SK-N-SH (cell line): Measurements from ENCODE around the gene MAPK4. TPM values are rescaled to one million over a fixed set of nuclear protein-coding genes. Genes with fewer than 3 reads are reported as not detected.

Experiments
- CTCF ChIA-PET: fragments of 300-600, 350-600 bp; formaldehyde crosslinking; extraction: SDS; loops from one replicate; lab custom pipeline; 2021; lab: Yijun Ruan, JAX
- POLR2A ChIA-PET: fragments of 350-600 bp; sonication (Branson Sonifier 250); formaldehyde crosslinking; extraction: SDS; loops from one replicate; lab custom pipeline; 2020; ENCODE audit warnings: antibody characterized with exemption, inconsistent platforms; lab: Yijun Ruan, JAX
- DNase-seq: peaks from one replicate; pipeline ENCODE4 v3.0.0; 2012
- H2AFZ ChIP-seq: fragments of 200-600 bp; sonication (generic); 2 replicates; pipeline ENCODE4 v1.8.1; 2016; ENCODE audit warnings: antibody characterized with exemption, mild to moderate bottlenecking, low read depth
- H3F3A ChIP-seq: fragments of 200-600 bp; sonication (generic); replicated peaks from 2 replicates; pipeline ENCODE3; 2016; ENCODE audit warnings: antibody characterized with exemption, mild to moderate bottlenecking; ENCODE audit not compliant: insufficient read depth
- H3K27ac ChIP-seq, 2 experiments: fragments of 200-500 bp in 1 of 2; fragments of 200-600 bp in 1 of 2; sonication (Bioruptor generic) in 1 of 2; sonication (generic), shearing (Covaris generic) in 1 of 2; 2 replicates each; pipeline versions ENCODE4 v1.5.1 to v1.6.1; 2014 to 2016; ENCODE audit warnings: low read depth in 2 of 2, inconsistent platforms in 1 of 2, low read length in 1 of 2, mild to moderate bottlenecking in 1 of 2, mixed read lengths in 1 of 2
- H3K27me3 ChIP-seq: fragments of 200-600 bp; sonication (generic), shearing (Covaris generic); 2 replicates; pipeline ENCODE4 v1.6.1; 2016; ENCODE audit warnings: mixed run types; ENCODE audit not compliant: insufficient read depth
- H3K36me3 ChIP-seq, 2 experiments: fragments of 200-500 bp in 1 of 2; fragments of 200-600 bp in 1 of 2; sonication (Bioruptor generic) in 1 of 2; sonication (generic) in 1 of 2; replicated peaks in 1 of 2; 2 replicates each; pipeline versions ENCODE3 to v1.5.1; 2014 to 2016; ENCODE audit warnings: low read length in 1 of 2, mild to moderate bottlenecking in 1 of 2; ENCODE audit not compliant: insufficient read depth in 2 of 2, control insufficient read depth in 1 of 2
- H3K4me1 ChIP-seq, 2 experiments: fragments of 200-500 bp in 1 of 2; fragments of 200-600 bp in 1 of 2; sonication (Bioruptor generic) in 1 of 2; sonication (generic), shearing (Covaris generic) in 1 of 2; 2 replicates each; pipeline versions ENCODE4 v1.5.1 to v1.6.1; 2014 to 2016; ENCODE audit warnings: low read depth in 1 of 2, low read length in 1 of 2, mixed run types in 1 of 2; ENCODE audit not compliant: insufficient read depth in 2 of 2, control insufficient read depth in 1 of 2
- H3K4me2 ChIP-seq: fragments of 200-600 bp; sonication (generic), shearing (Covaris generic); 2 replicates; pipeline ENCODE4 v1.6.1; 2017; ENCODE audit warnings: mixed run types
- H3K4me3 ChIP-seq, 2 experiments: fragments of 200-500 bp in 1 of 2; fragments of 200-600 bp in 1 of 2; sonication (Bioruptor generic) in 1 of 2; sonication (generic), shearing (Covaris generic) in 1 of 2; 2 replicates each; pipeline versions ENCODE4 v1.5.1 to v1.8.1; 2014 to 2016; ENCODE audit warnings: low read depth in 2 of 2, inconsistent platforms in 1 of 2, low read length in 1 of 2, mild to moderate bottlenecking in 1 of 2, mixed read lengths in 1 of 2, moderate library complexity in 1 of 2
- H3K79me2 ChIP-seq: fragments of 200-600 bp; sonication (generic); 2 replicates; pipeline ENCODE4 v1.8.1; 2017; ENCODE audit warnings: mild to moderate bottlenecking; ENCODE audit not compliant: insufficient read depth
- H3K9ac ChIP-seq: fragments of 200-600 bp; sonication (generic); 2 replicates; pipeline ENCODE4 v1.6.1; 2017; ENCODE audit warnings: mixed run types
- H3K9me2 ChIP-seq: fragments of 200-600 bp; sonication (generic); 2 replicates; pipeline ENCODE4 v1.6.1; 2017; ENCODE audit warnings: mixed run types
- H3K9me3 ChIP-seq: fragments of 200-600 bp; sonication (generic); 2 replicates; pipeline ENCODE4 v1.6.1; 2017; ENCODE audit warnings: mixed run types, mild to moderate bottlenecking, moderate library complexity
- H4K20me1 ChIP-seq: fragments of 200-600 bp; sonication (generic); 2 replicates; pipeline ENCODE4 v1.6.1; 2017; ENCODE audit warnings: mild to moderate bottlenecking, mixed run types; ENCODE audit not compliant: insufficient read depth
- CHD2 ChIP-seq: fragments of 150-350 bp; IDR thresholded peaks from 2 replicates; pipeline ENCODE4 v1.6.1; 2018; ENCODE audit warnings: low read length; ENCODE audit not compliant: partially characterized antibody
- EP300 ChIP-seq, 2 experiments: IDR thresholded peaks; 2 replicates each; pipeline versions ENCODE4 v1.4.0 to v1.6.1; 2012; ENCODE audit warnings: borderline replicate concordance in 1 of 2, low read depth in 1 of 2, low read length in 1 of 2
- FOSL2 ChIP-seq: IDR thresholded peaks from 2 replicates; pipeline ENCODE4 v1.4.0; 2012; ENCODE audit warnings: low read depth, mild to moderate bottlenecking, moderate library complexity, borderline replicate concordance
- MXI1 ChIP-seq: IDR thresholded peaks from 2 replicates; pipeline ENCODE4 v1.6.1; 2012; ENCODE audit warnings: mild to moderate bottlenecking, low read depth, low read length, improper control_type of control experiment
- RFX5 ChIP-seq: IDR thresholded peaks from 2 replicates; pipeline ENCODE4 v1.6.1; 2012; ENCODE audit warnings: mild to moderate bottlenecking, improper control_type of control experiment, low read length
- SIN3A ChIP-seq: IDR thresholded peaks from 2 replicates; pipeline ENCODE4 v1.6.1; 2012; ENCODE audit warnings: low read depth, mild to moderate bottlenecking, low read length, moderate library complexity, borderline replicate concordance
- ZBTB33 ChIP-seq: IDR thresholded peaks from 2 replicates; pipeline ENCODE4 v1.4.0; 2012; ENCODE audit warnings: low read depth, borderline replicate concordance
- WGBS: methylation state at CpG from one replicate; pipeline ENCODE4 v1.1.6; 2017; ENCODE audit warnings: low lambda C conversion rate; 5-methylcytosine and 5-hydroxymethylcytosine counted together
- polyA plus RNA-seq, 3 experiments: library from polyadenylated mRNA; depleted of rRNA; stranded (reverse); fragments of >200 nt; gene quantifications; 2 replicates each; pipeline ENCODE4 v1.2.3, GENCODE V29; 2012

MAPK4 gene
- polyA plus RNA-seq, 1 of the 3 experiments (the other 2 are of a cell fraction): 0.02 TPM

- Histone ChIP-seq H3K4me3 (no peak overlapping the region), H3K79me2 (no peaks in the 10 kb centered on the region), H3K27me3 (no peaks in the 10 kb centered on the region), H3K27ac (no peak overlapping the region), H3K9me3 (no peaks in the 10 kb centered on the region), H3F3A (no peaks in the 10 kb centered on the region), H3K4me1 (peaks cover 0 to 4% of the 10 kb centered on the region in 2 experiments; a peak in 1 of 4 replicates), H2AFZ (no peak overlapping the region), H3K9ac (no peak overlapping the region), H3K9me2 (no peaks in the 10 kb centered on the region), H3K4me2 (no peak overlapping the region), H3K36me3 (no peaks in the 10 kb centered on the region), H4K20me1 (no peaks in the 10 kb centered on the region)
- no peak for DNase-seq
- ChIA-PET POLR2A (no interaction called here), CTCF (no interaction called here)
- WGBS: 56% methylated on average over 8 of the region's 8 CpGs
- TF ChIP-seq ZBTB33 (no peak), EP300 (IDR thresholded peaks at IDR 0.05; ENCODE audit: borderline replicate concordance in 1 of 2, low read depth in 1 of 2, low read length in 1 of 2) (no peak), RFX5 (no peak), SIN3A (no peak)
Observed at GRCh38 chr18:50636366-50637057, 76.6 kb downstream of the MAPK4 start.

GRCh38 chr18:50638016-50638883 lies 78.4 kb downstream of the MAPK4 start:
- Histone ChIP-seq H3K9me2 (no peaks in the 10 kb centered on the region), H4K20me1 (no peaks in the 10 kb centered on the region), H3K4me1 (no peaks in the 10 kb centered on the region; a peak in 1 of 4 replicates), H3K36me3 (no peaks in the 10 kb centered on the region), H3F3A (no peaks in the 10 kb centered on the region), H3K4me2 (no peak overlapping the region), H3K9me3 (no peaks in the 10 kb centered on the region)
- DNase-seq: no peak
- 60% methylated on average over 10 of the region's 10 CpGs for WGBS
- TF ChIP-seq ZBTB33 (no peak), RFX5 (no peak), FOSL2 (no peak), CHD2 (no peak), MXI1 (no peak)
- TF ChIP-seq, all 33 proteins: peak for 0
- H2AFZ ChIP-seq: no peak overlapping the region
- H3K27ac ChIP-seq: no peak overlapping the region
- no peaks in the 10 kb centered on the region for H3K79me2 ChIP-seq
- CTCF ChIA-PET: no interaction called here
- H3K9ac ChIP-seq: no peak overlapping the region
- no peak overlapping the region for H3K4me3 ChIP-seq
- no peaks in the 10 kb centered on the region for H3K27me3 ChIP-seq
- POLR2A ChIA-PET: no interaction called here
